Testis (tissue), 2 donors: Measurements from ENCODE around the gene CCN5.

ENCODE experiments used
- CTCF ChIP-seq, 3 experiments: fragments of 450-650 bp in 2 of 3; fragments of 200-600 bp in 1 of 3; sonication (generic) in 1 of 3; IDR thresholded peaks; one replicate each; pipeline ENCODE4 v1.5.1; 2016 to 2019; ENCODE audit warnings: antibody characterized with exemption in 3 of 3, mild to moderate bottlenecking in 2 of 3, moderate library complexity in 1 of 3
- POLR2A ChIP-seq: fragments of 450-650 bp; IDR thresholded peaks from one replicate; pipeline ENCODE4 v1.6.1; 2017; ENCODE audit warnings: antibody characterized with exemption, mild to moderate bottlenecking, moderate library complexity

GRCh38 chr20:44737116-44737515 is 21.9 kb downstream of the CCN5 start:
- TF ChIP-seq CTCF (IDR thresholded peaks at IDR 0.05) (no peak), POLR2A (no peak)
